ENCODE measurements around the gene CBX8.

GRCh38 chr17:79795795-79796443 is 958 bp downstream of the CBX8 start:
- TF ChIP-seq CTCF (IDR thresholded peaks at IDR 0.05) (no peak), HMGXB4 (CRISPR knock-in tag; IDR thresholded peaks at IDR 0.05) (no peak), ZNF396 (CRISPR knock-in tag; IDR thresholded peaks at IDR 0.05; ENCODE audit: borderline replicate concordance) (no peak), MAX (CRISPR knock-in tag; IDR thresholded peaks at IDR 0.05) (no peak), ETV6 (CRISPR knock-in tag; IDR thresholded peaks at IDR 0.05) (no peak)

All from WTC11 (cell line).